ENCODE data around the gene ILF3. TPM values are rescaled to one million over a fixed set of nuclear protein-coding genes. Genes with fewer than 3 reads are reported as not detected.

Gene ILF3
- total and polyA plus RNA-seq, 10 donors: 82.9 to 264 (median 160) TPM

Small RNA genes lying within 50 kb of the gene (microRNA-seq; reads per million reads assigned to microRNA genes)
- gene MIR638: 0 to 0.28 (median 0) reads per million in 3 donors

Small RNA genes lying within 50 kb of the gene (small RNA-seq; reads per million reads assigned to genes)
- gene MIR638: 0 reads per million in 4 donors

Other genes with a start within 250 kb of the ILF3 start
- gene PDE4A, start 233.8 kb upstream of the ILF3 start, total RNA-seq: 10 to 100 TPM; 12.0 to 17.3 (median 13.3) TPM
- gene PDE4A, start 233.8 kb upstream of the ILF3 start, polyA plus RNA-seq: 1 to 10 TPM; 2.1 to 4.4 (median 3.2) TPM
- 10 to 100 TPM; 41.2 to 59.5 (median 46.3) TPM for gene KEAP1, start 151.0 kb upstream of the ILF3 start, total RNA-seq
- gene KEAP1, start 151.0 kb upstream of the ILF3 start, polyA plus RNA-seq: 10 to 100 TPM; 33.3 to 46.9 (median 34.2) TPM
- gene S1PR5, start 136.9 kb upstream of the ILF3 start, total RNA-seq: 10 to 100 TPM in 3 of 7 donors, 1 to 10 TPM in 4; 4.0 to 21.2 (median 9.2) TPM
- gene S1PR5, start 136.9 kb upstream of the ILF3 start, polyA plus RNA-seq: 1 to 10 TPM in 2 of 3 donors, under 1 TPM in 1; 0.52 to 2.1 (median 1.2) TPM
- gene ATG4D, start 110.4 kb upstream of the ILF3 start, total RNA-seq: 10 to 100 TPM; 18.2 to 40.5 (median 31.5) TPM
- 10 to 100 TPM; 18.7 to 36.0 (median 33.8) TPM for gene ATG4D, start 110.4 kb upstream of the ILF3 start, polyA plus RNA-seq
- 10 to 100 TPM; 24.9 to 39.6 (median 31.4) TPM for gene KRI1, start 88.3 kb upstream of the ILF3 start, total RNA-seq
- gene KRI1, start 88.3 kb upstream of the ILF3 start, polyA plus RNA-seq: 10 to 100 TPM; 31.5 to 43.3 (median 39.1) TPM
- gene CDKN2D, start 85.4 kb upstream of the ILF3 start, total RNA-seq: 10 to 100 TPM; 24.7 to 69.6 (median 44.5) TPM
- gene CDKN2D, start 85.4 kb upstream of the ILF3 start, polyA plus RNA-seq: 10 to 100 TPM; 30.0 to 35.4 (median 33.5) TPM
- gene AP1M2, start 67.0 kb upstream of the ILF3 start, total RNA-seq: 1 to 10 TPM in 3 of 7 donors, under 1 TPM in 3, not detected in 1; 0.65 to 2.1 (median 0.93) TPM
- under 1 TPM; 0.09 to 0.83 (median 0.74) TPM for gene AP1M2, start 67.0 kb upstream of the ILF3 start, polyA plus RNA-seq
- gene SLC44A2, start 28.8 kb upstream of the ILF3 start, total RNA-seq: 100 to 1,000 TPM; 199 to 358 (median 274) TPM
- gene SLC44A2, start 28.8 kb upstream of the ILF3 start, polyA plus RNA-seq: 100 to 1,000 TPM; 108 to 128 (median 125) TPM
- gene QTRT1, start 47.1 kb downstream of the ILF3 start, total RNA-seq: 10 to 100 TPM; 20.6 to 49.4 (median 33.6) TPM
- 100 to 1,000 TPM in 2 of 3 donors, 10 to 100 TPM in 1; 65.3 to 114 (median 111) TPM for gene QTRT1, start 47.1 kb downstream of the ILF3 start, polyA plus RNA-seq
- gene DNM2, start 63.7 kb downstream of the ILF3 start, total RNA-seq: 100 to 1,000 TPM; 175 to 298 (median 197) TPM
- 100 to 1,000 TPM in 1 of 3 donors, 10 to 100 TPM in 2; 57.1 to 104 (median 89.0) TPM for gene DNM2, start 63.7 kb downstream of the ILF3 start, polyA plus RNA-seq
- gene TMED1, start 181.9 kb downstream of the ILF3 start, total RNA-seq: 10 to 100 TPM; 15.2 to 30.5 (median 18.7) TPM
- 10 to 100 TPM; 13.1 to 21.7 (median 19.8) TPM for gene TMED1, start 181.9 kb downstream of the ILF3 start, polyA plus RNA-seq
- gene C19orf38, start 194.1 kb downstream of the ILF3 start, total RNA-seq: 10 to 100 TPM; 11.7 to 48.1 (median 20.3) TPM
- gene C19orf38, start 194.1 kb downstream of the ILF3 start, polyA plus RNA-seq: 10 to 100 TPM; 10.2 to 15.9 (median 12.1) TPM
- gene CARM1, start 217.2 kb downstream of the ILF3 start, total RNA-seq: 10 to 100 TPM; 18.2 to 32.0 (median 29.4) TPM
- 10 to 100 TPM; 13.6 to 25.7 (median 13.7) TPM for gene CARM1, start 217.2 kb downstream of the ILF3 start, polyA plus RNA-seq